ENCODE data around the gene CORO6. TPM values are rescaled to one million over a fixed set of nuclear protein-coding genes. Genes with fewer than 3 reads are reported as not detected.

The CORO6 gene
- total and polyA plus RNA-seq, 2 of the 13 experiments (the other 11 are each of a cell fraction or from before 2014, with no cell fraction given), result 0.42 to 0.82 TPM

DNA sequence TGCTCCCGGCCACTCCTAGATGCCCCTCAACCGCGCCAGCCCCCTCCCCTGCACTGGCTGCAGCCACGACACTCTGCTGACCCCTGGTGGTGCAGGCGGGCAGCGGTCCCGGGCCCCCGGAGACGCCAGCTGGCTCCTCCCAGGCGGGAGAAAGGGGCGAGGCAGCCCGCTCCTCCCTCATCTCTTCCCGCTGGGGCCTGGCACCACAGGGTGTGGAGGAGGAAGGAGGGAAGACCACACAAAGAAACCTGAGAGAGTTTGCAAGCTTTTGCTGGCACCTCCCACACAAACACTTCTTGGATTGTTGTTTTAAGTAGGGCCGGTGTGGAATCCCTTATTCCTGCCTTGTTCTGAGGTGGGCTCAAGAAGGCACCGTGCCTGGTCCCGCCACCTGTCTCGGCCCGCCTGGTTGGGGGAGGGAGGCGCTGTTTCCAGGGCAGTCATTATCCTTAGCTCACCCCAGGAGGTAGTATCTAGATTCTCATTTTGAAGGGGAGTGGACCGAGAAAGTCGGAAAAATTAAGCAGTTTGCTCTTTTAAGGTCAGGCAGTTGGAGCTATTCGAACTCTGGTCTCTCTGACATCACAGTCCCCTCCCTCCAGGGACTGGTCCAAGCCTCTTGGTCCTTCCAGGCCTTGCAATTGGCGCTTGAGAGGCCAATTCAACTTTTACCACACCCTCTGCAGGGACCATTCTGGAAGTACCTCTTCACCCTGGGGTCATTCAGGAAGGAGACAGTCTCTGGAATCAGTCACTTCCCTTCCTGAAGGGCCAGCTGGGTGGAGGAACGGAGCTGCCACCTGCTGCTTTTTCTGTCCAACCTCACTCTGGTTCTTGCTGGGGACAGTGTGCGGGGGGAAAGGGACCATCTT lies 30.7 kb downstream of the CORO6 start (continued):
- TF ChIP-seq, protein P1, sequence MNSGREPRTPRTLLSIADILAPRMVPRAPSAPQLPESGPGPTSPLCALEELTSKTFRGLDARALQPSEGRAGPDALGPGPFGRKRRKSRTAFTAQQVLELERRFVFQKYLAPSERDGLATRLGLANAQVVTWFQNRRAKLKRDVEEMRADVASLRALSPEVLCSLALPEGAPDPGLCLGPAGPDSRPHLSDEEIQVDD (CRISPR knock-in tag; IDR thresholded peaks at IDR 0.05; ENCODE audit: borderline replicate concordance), result no peak
- no peak for TF ChIP-seq ZNF136 (CRISPR knock-in tag; IDR thresholded peaks at IDR 0.05; ENCODE audit: low read depth)
- TF ChIP-seq PHF21A (CRISPR knock-in tag; IDR thresholded peaks at IDR 0.05), result peak; percentile 78; the same call in 1 of the 2 replicates
- TF ChIP-seq, protein P2, sequence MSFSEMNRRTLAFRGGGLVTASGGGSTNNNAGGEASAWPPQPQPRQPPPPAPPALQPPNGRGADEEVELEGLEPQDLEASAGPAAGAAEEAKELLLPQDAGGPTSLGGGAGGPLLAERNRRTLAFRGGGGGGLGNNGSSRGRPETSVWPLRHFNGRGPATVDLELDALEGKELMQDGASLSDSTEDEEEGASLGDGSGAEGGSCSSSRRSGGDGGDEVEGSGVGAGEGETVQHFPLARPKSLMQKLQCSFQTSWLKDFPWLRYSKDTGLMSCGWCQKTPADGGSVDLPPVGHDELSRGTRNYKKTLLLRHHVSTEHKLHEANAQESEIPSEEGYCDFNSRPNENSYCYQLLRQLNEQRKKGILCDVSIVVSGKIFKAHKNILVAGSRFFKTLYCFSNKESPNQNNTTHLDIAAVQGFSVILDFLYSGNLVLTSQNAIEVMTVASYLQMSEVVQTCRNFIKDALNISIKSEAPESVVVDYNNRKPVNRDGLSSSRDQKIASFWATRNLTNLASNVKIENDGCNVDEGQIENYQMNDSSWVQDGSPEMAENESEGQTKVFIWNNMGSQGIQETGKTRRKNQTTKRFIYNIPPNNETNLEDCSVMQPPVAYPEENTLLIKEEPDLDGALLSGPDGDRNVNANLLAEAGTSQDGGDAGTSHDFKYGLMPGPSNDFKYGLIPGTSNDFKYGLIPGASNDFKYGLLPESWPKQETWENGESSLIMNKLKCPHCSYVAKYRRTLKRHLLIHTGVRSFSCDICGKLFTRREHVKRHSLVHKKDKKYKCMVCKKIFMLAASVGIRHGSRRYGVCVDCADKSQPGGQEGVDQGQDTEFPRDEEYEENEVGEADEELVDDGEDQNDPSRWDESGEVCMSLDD (CRISPR knock-in tag; IDR thresholded peaks at IDR 0.05; ENCODE audit: borderline replicate concordance), result no peak
- no peak for TF ChIP-seq ZNF10 (CRISPR knock-in tag; IDR thresholded peaks at IDR 0.05; ENCODE audit: borderline replicate concordance, low read depth)
- TF ChIP-seq, protein P3, sequence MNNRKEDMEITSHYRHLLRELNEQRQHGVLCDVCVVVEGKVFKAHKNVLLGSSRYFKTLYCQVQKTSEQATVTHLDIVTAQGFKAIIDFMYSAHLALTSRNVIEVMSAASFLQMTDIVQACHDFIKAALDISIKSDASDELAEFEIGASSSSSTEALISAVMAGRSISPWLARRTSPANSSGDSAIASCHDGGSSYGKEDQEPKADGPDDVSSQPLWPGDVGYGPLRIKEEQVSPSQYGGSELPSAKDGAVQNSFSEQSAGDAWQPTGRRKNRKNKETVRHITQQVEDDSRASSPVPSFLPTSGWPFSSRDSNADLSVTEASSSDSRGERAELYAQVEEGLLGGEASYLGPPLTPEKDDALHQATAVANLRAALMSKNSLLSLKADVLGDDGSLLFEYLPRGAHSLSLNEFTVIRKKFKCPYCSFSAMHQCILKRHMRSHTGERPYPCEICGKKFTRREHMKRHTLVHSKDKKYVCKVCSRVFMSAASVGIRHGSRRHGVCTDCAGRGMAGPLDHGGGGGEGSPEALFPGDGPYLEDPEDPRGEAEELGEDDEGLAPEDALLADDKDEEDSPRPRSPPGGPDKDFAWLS (CRISPR knock-in tag; IDR thresholded peaks at IDR 0.05; ENCODE audit: borderline replicate concordance), result no peak
- TF ChIP-seq, protein P4, sequence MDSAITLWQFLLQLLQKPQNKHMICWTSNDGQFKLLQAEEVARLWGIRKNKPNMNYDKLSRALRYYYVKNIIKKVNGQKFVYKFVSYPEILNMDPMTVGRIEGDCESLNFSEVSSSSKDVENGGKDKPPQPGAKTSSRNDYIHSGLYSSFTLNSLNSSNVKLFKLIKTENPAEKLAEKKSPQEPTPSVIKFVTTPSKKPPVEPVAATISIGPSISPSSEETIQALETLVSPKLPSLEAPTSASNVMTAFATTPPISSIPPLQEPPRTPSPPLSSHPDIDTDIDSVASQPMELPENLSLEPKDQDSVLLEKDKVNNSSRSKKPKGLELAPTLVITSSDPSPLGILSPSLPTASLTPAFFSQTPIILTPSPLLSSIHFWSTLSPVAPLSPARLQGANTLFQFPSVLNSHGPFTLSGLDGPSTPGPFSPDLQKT (CRISPR knock-in tag; IDR thresholded peaks at IDR 0.05; ENCODE audit: borderline replicate concordance), result no peak
- TF ChIP-seq, protein P5, sequence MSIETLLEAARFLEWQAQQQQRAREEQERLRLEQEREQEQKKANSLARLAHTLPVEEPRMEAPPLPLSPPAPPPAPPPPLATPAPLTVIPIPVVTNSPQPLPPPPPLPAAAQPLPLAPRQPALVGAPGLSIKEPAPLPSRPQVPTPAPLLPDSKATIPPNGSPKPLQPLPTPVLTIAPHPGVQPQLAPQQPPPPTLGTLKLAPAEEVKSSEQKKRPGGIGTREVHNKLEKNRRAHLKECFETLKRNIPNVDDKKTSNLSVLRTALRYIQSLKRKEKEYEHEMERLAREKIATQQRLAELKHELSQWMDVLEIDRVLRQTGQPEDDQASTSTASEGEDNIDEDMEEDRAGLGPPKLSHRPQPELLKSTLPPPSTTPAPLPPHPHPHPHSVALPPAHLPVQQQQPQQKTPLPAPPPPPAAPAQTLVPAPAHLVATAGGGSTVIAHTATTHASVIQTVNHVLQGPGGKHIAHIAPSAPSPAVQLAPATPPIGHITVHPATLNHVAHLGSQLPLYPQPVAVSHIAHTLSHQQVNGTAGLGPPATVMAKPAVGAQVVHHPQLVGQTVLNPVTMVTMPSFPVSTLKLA (IDR thresholded peaks at IDR 0.05), result no peak
- TF ChIP-seq, protein P6, sequence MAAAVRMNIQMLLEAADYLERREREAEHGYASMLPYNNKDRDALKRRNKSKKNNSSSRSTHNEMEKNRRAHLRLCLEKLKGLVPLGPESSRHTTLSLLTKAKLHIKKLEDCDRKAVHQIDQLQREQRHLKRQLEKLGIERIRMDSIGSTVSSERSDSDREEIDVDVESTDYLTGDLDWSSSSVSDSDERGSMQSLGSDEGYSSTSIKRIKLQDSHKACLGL (CRISPR knock-in tag; IDR thresholded peaks at IDR 0.05), result 0 out of 2 replicates have a peak, but pooled peaks have one; percentile 52
- TF ChIP-seq KDM1A (CRISPR knock-in tag; IDR thresholded peaks at IDR 0.05), result no peak
- TF ChIP-seq, protein P7, sequence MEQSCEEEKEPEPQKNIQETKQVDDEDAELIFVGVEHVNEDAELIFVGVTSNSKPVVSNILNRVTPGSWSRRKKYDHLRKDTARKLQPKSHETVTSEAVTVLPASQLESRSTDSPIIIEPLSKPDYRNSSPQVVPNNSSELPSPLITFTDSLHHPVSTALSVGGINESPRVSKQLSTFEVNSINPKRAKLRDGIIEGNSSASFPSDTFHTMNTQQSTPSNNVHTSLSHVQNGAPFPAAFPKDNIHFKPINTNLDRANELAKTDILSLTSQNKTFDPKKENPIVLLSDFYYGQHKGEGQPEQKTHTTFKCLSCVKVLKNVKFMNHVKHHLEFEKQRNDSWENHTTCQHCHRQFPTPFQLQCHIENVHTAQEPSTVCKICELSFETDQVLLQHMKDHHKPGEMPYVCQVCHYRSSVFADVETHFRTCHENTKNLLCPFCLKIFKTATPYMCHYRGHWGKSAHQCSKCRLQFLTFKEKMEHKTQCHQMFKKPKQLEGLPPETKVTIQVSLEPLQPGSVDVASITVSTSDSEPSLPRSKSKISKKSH (CRISPR knock-in tag; IDR thresholded peaks at IDR 0.05; ENCODE audit: borderline replicate concordance), result no peak
- no peak for TF ChIP-seq ZNF282 (IDR thresholded peaks at IDR 0.05; ENCODE audit: partially characterized antibody)
- no peak for TF ChIP-seq SOX13 (IDR thresholded peaks at IDR 0.05)
- TF ChIP-seq SOX13 (CRISPR knock-in tag; conservative IDR thresholded peaks at IDR 0.05 in 1 of 2, IDR thresholded peaks at IDR 0.05 in 1 of 2), result peak in 1 of 2 experiments; percentile 52; a peak in 1 of 4 replicates
- no peak for TF ChIP-seq RFX5 (IDR thresholded peaks at IDR 0.05; ENCODE audit: low read depth, low read length)
- no peak for TF ChIP-seq ZNF329 (CRISPR knock-in tag; IDR thresholded peaks at IDR 0.05; ENCODE audit: low read depth)
- no peak for TF ChIP-seq XBP1 (CRISPR knock-in tag; IDR thresholded peaks at IDR 0.05)
